K562 (cell line): ENCODE measurements around the gene CPHXL2. TPM values are rescaled to one million over a fixed set of nuclear protein-coding genes. Genes with fewer than 3 reads are reported as not detected.
A peak's percentile ranks its signal among the peaks of the same experiment; 100 is the strongest.

Experiments
- C11orf30 ChIP-seq: fragments of 450-650 bp; IDR thresholded peaks from 2 replicates; pipeline ENCODE4 v1.6.1; 2016; ENCODE audit warnings: low read depth, mild to moderate bottlenecking
- CAMTA2 ChIP-seq: fragments of 250-450 bp; sonication (Bioruptor Pico); conservative IDR thresholded peaks from 2 replicates; pipeline ENCODE4 v1.5.1; 2022
- EGR1 ChIP-seq: fragments of 450-650 bp; conservative IDR thresholded peaks from 2 replicates; pipeline ENCODE4 v1.6.1; 2017; ENCODE audit warnings: mild to moderate bottlenecking
- HSF4 ChIP-seq: fragments of 250-450 bp; sonication (Bioruptor Pico); IDR thresholded peaks from 2 replicates; pipeline ENCODE4 v2.1.2; 2022; ENCODE audit warnings: mild to moderate bottlenecking, moderate library complexity, borderline replicate concordance
- KLF13 ChIP-seq: fragments of 450-650 bp; IDR thresholded peaks from 2 replicates; pipeline ENCODE4 v1.6.1; 2016; ENCODE audit warnings: missing genetic modification characterization, low read depth, mild to moderate bottlenecking, missing compliant biosample characterization, moderate library complexity, borderline replicate concordance
- MAFG ChIP-seq: fragments of 450-650 bp; conservative IDR thresholded peaks from 2 replicates; pipeline ENCODE4 v1.6.1; 2016; ENCODE audit warnings: missing genetic modification characterization, missing compliant biosample characterization
- MAFK ChIP-seq: IDR thresholded peaks from 2 replicates; pipeline ENCODE4 v1.6.1; 2011; ENCODE audit warnings: low read length, improper control_type of control experiment
- MCM5 ChIP-seq: fragments of 450-650 bp; IDR thresholded peaks from 2 replicates; pipeline ENCODE4 v1.6.1; 2016; ENCODE audit warnings: low read depth
- NELFE ChIP-seq: IDR thresholded peaks from 2 replicates; pipeline ENCODE4 v1.6.1; 2011; ENCODE audit warnings: mild to moderate bottlenecking; ENCODE audit not compliant: insufficient read depth, insufficient read length
- NEUROD1 ChIP-seq: fragments of 150-350 bp; IDR thresholded peaks from 2 replicates; pipeline ENCODE4 v1.6.1; 2014; ENCODE audit warnings: borderline replicate concordance, low read length, low read depth; ENCODE audit not compliant: partially characterized antibody
- PBX2 ChIP-seq, 2 experiments: IDR thresholded peaks in 1 of 2; conservative IDR thresholded peaks in 1 of 2; 2 replicates each; pipeline ENCODE4 v1.6.1; 2016; ENCODE audit warnings: low read depth in 2 of 2, mild to moderate bottlenecking in 1 of 2, missing compliant biosample characterization in 1 of 2, missing genetic modification characterization in 1 of 2, moderate library complexity in 1 of 2
- PTRF ChIP-seq: fragments of 450-650 bp; IDR thresholded peaks from 2 replicates; pipeline ENCODE4 v1.6.1; 2016; ENCODE audit warnings: mild to moderate bottlenecking, missing genetic modification characterization, missing compliant biosample characterization
- RBM22 ChIP-seq: fragments of 200-400 bp; formaldehyde crosslinking; IDR thresholded peaks from 2 replicates; pipeline ENCODE4 v1.6.1; 2018; ENCODE audit warnings: low read length, low read depth; ENCODE audit not compliant: poor library complexity, severe bottlenecking
- SNIP1 ChIP-seq: fragments of 450-650 bp; IDR thresholded peaks from 2 replicates; pipeline ENCODE4 v1.7.1; 2017; ENCODE audit warnings: low read depth, mild to moderate bottlenecking
- XRCC3 ChIP-seq: fragments of 450-650 bp; IDR thresholded peaks from 2 replicates; pipeline ENCODE4 v1.6.1; 2017; ENCODE audit warnings: mild to moderate bottlenecking, moderate library complexity
- XRCC5 ChIP-seq: fragments of 200-400 bp; formaldehyde crosslinking; IDR thresholded peaks from 2 replicates; pipeline ENCODE4 v1.6.1; 2017; ENCODE audit warnings: low read depth, mild to moderate bottlenecking, low read length
- ZBTB1 ChIP-seq: sonication (generic); formaldehyde crosslinking; IDR thresholded peaks from 2 replicates; pipeline ENCODE4 v1.8.1; 2023; ENCODE audit warnings: missing genetic modification reagents, low read depth, mild to moderate bottlenecking, borderline replicate concordance
- ZBTB2 ChIP-seq: fragments of 450-650 bp; IDR thresholded peaks from 2 replicates; pipeline ENCODE4 v1.6.1; 2016; ENCODE audit warnings: antibody characterized with exemption
- ZFP1 ChIP-seq: fragments of 450-650 bp; formaldehyde crosslinking; IDR thresholded peaks from 2 replicates; pipeline ENCODE4 v1.4.0; 2020; ENCODE audit warnings: mild to moderate bottlenecking, mixed read lengths
- ZNF184 ChIP-seq: sonication (generic); formaldehyde crosslinking; IDR thresholded peaks from 2 replicates; pipeline ENCODE4 v1.5.0; 2020; ENCODE audit warnings: missing genetic modification reagents
- ZNF444 ChIP-seq: fragments of 250-450 bp; sonication (Bioruptor Pico); IDR thresholded peaks from 2 replicates; pipeline ENCODE4 v1.4.0; 2020; ENCODE audit warnings: mild to moderate bottlenecking, moderate library complexity
- polyA plus RNA-seq, 8 experiments: library from polyadenylated mRNA; depleted of rRNA in 4 of 8; stranded (reverse) in 5 of 8; unstranded in 3 of 8; fragments of >200 nt; fragmentation: Nextera tagmentation in 2 of 8; fragmentation: Illumina TruSeq in 1 of 8; extraction: Ambion mirVana in 2 of 8; extraction: Trizol in 1 of 8; gene quantifications; 2 replicates each; pipeline versions ENCODE4 v1.2.1 to v1.2.3, GENCODE V29; 2011 to 2014; ENCODE audit warnings: inconsistent platforms in 1 of 8, missing spikeins in 1 of 8
- total RNA-seq, 7 experiments: library from RNA; depleted of rRNA in 6 of 7; stranded (reverse); fragments of >200 nt in 6 of 7; fragmentation: Illumina TruSeq in 2 of 7; extraction: Trizol in 2 of 7; gene quantifications; 2 replicates each; pipeline versions ENCODE4 v1.2.1 to v1.2.3, GENCODE V29; 2011 to 2021; ENCODE audit warnings: low replicate concordance in 1 of 7

CPHXL2 gene
- total and polyA plus RNA-seq, 9 of the 15 experiments (the other 6 are each of a cell fraction or from before 2014, with no cell fraction given): not detected

- no peak for TF ChIP-seq PBX2 (CRISPR knock-in tag; IDR thresholded peaks at IDR 0.05; ENCODE audit: low read depth)
- no peak for TF ChIP-seq PBX2 (tag; conservative IDR thresholded peaks at IDR 0.05; ENCODE audit: low read depth)
- TF ChIP-seq KLF13 (tag): peak; percentile 58; the same call in 1 of the 2 replicates
- no peak for TF ChIP-seq SNIP1
- TF ChIP-seq C11orf30: peak; percentile 91
- TF ChIP-seq NEUROD1: no peak
- TF ChIP-seq MAFG (tag): no peak
- TF ChIP-seq ZBTB2: peak; percentile 89
- TF ChIP-seq HSF4 (CRISPR knock-in tag): no peak
- TF ChIP-seq EGR1: peak; percentile 62; the same call in 1 of the 2 replicates
- no peak for TF ChIP-seq RBM22
- TF ChIP-seq CAMTA2 (CRISPR knock-in tag): no peak
- no peak for TF ChIP-seq MAFK
- TF ChIP-seq ZNF444 (CRISPR knock-in tag): no peak
- TF ChIP-seq ZFP1 (CRISPR knock-in tag): no peak
- TF ChIP-seq MCM5: no peak
- no peak for TF ChIP-seq XRCC3
- TF ChIP-seq ZNF184: no peak
- TF ChIP-seq ZBTB1 (CRISPR knock-in tag): no peak
- TF ChIP-seq XRCC5: no peak
- no peak for TF ChIP-seq NELFE
- no peak for TF ChIP-seq PTRF (tag)
Measured at GRCh38 chr16:75647492-75648264, 29.1 kb downstream of the CPHXL2 start, which contains the start of the genes KARS1 and TERF2IP (continued).
